A549 (cell line): ENCODE data around the gene RAP1A.

Experiments
- CTCF ChIP-seq: fragments of >200 bp; sonication (Bioruptor Twin); formaldehyde crosslinking; IDR thresholded peaks from 3 replicates; pipeline ENCODE4 v1.5.1; 2016
- JUN ChIP-seq, 2 experiments: fragments of >200 bp; sonication (Bioruptor Twin); formaldehyde crosslinking; IDR thresholded peaks; 2 replicates in 1 of 2; 3 replicates in 1 of 2; pipeline ENCODE4 v1.6.1; 2016 to 2017
- KDM5A ChIP-seq: fragments of 200-600 bp; sonication (generic); IDR thresholded peaks from 2 replicates; pipeline ENCODE4 v1.6.1; 2016; ENCODE audit warnings: antibody characterized with exemption, mild to moderate bottlenecking

- TF ChIP-seq KDM5A (no peak), CTCF (no peak), JUN (IDR thresholded peaks at IDR 0.05) (no peak)
Observed at GRCh38 chr1:111734426-111734825, 114.8 kb downstream of the RAP1A start.
